ENCODE measurements around the gene SHF.

The SHF gene

DNA sequence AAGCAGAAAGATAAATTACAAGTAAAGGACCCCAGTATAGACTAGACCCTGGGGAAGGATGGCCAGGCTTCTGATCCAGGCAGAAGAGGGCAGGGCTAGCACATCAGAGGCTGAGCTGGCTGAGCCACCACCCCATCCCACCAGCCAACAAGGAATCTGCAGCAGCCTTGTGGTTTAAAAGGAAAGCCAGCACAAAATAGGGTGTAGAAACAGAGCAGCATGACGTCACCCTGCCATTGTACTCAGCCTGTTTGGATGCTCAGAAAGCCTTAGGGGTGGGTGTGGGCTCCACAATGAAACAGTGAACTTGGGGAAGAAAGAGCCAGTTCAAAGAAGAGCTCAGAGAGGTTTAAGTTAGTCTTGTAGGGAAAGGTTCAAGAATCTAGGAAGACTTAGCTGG is 29.8 kb downstream of the SHF start (continued):
- TF ChIP-seq, protein P1, sequence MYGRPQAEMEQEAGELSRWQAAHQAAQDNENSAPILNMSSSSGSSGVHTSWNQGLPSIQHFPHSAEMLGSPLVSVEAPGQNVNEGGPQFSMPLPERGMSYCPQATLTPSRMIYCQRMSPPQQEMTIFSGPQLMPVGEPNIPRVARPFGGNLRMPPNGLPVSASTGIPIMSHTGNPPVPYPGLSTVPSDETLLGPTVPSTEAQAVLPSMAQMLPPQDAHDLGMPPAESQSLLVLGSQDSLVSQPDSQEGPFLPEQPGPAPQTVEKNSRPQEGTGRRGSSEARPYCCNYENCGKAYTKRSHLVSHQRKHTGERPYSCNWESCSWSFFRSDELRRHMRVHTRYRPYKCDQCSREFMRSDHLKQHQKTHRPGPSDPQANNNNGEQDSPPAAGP (tag by site-specific recombination; IDR thresholded peaks at IDR 0.05) = no peak; the same call in 1 of the 2 replicates

DNA sequence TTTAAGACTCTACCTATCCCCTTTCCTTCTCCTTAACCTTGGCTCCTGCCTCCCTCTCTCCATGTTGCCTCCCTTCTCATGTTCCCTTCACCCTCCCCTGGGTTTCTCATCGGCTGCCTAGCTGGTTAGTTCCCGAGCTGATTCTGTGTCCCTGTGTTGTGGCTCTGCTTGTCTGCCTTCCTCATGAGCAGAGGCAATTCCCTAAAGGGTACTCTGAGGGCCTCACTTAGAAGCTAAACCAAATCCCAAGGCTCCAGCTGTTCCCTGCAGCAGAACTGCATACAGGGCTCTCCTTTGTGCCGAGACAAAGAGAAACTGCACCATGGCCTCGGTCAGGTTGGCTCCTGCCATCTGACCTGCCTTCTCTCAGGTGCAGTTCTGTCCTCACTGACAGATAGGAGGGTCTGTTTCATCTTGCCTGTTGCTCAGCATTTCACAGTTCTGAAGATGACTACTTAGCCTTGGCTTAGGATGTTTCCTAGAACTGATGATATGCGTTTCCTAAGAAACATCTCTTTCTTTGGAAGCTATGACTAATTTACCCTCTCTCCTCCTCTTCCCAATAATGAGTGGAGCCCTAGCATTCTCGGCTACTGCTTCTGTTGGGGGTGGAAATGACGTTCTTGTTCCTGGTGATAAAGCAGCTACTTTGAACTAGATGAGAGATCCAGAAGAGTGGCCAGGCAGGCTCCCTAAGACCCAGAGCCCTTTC is 30.9 kb downstream of the SHF start:
- H3K4me3 ChIP-seq (ENCODE audit: low read depth, low read length) = no peak overlapping the region
- no peak for TF ChIP-seq ZNF670 (tag by site-specific recombination; IDR thresholded peaks at IDR 0.05; ENCODE audit: low read depth)
- no peak for TF ChIP-seq MEIS1 (CRISPR knock-in tag; IDR thresholded peaks at IDR 0.05; ENCODE audit: borderline replicate concordance)
- no peak for TF ChIP-seq ZNF544 (tag by site-specific recombination; IDR thresholded peaks at IDR 0.05)
- no peak for TF ChIP-seq KLF1 (tag by site-specific recombination; IDR thresholded peaks at IDR 0.05)
- no peak for TF ChIP-seq ZNF514 (tag by site-specific recombination; IDR thresholded peaks at IDR 0.05)
- H3K36me3 ChIP-seq (ENCODE audit: control insufficient read depth in 2 of 2, insufficient read depth in 1 of 2, low read length in 2 of 2) = no peaks in the 10 kb centered on the region
- H3K27ac ChIP-seq (ENCODE audit: extremely low read depth, low read depth, low read length) = no peak overlapping the region
- ChIA-PET CTCF (interaction anchor here (0.6 kb wide), 1 partner anchor 233 kb away, joined by 3 read pairs; no protein-coding TSS in a partner anchor), POLR2A (interaction anchor here (0.8 kb wide), 1 partner anchor 31 kb away, joined by 3 read pairs; the partner anchor contains the start of gene SHF)
- H3K9me3 ChIP-seq (ENCODE audit: control insufficient read depth, insufficient read depth, low read depth, low read length) = no peaks in the 10 kb centered on the region
- no peaks in the 10 kb centered on the region for H3K4me1 ChIP-seq (ENCODE audit: control insufficient read depth, insufficient read depth, low read length)

DNA sequence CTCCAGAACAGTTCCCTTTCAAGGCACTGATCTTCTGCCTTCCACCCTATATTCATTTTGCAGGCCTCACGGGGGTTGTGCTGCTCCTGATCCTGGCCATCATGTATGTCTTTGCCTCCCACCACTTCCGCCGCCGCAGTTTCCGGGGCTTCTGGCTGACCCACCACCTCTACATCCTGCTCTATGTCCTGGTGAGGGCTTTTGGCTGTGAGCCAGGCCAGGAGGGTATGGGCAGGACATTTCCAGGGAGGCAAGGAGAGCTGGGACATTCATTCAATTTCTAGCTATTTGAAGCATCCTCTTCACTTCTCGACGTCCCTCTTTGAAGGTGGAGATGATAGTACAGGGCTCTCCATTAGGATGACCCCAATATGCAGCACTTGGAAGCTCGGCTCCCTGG is 32.0 kb downstream of the SHF start:
- CTCF ChIA-PET = interaction anchor here (0.6 to 0.8 kb wide), 2 partner anchors 29 to 37 kb away, joined by 3 to 4 read pairs; no protein-coding TSS in a partner anchor
- Histone ChIP-seq H3K4me1 (ENCODE audit: control insufficient read depth, insufficient read depth, low read length) (no peaks in the 10 kb centered on the region), H3K9me3 (ENCODE audit: control insufficient read depth, insufficient read depth, low read depth, low read length) (no peaks in the 10 kb centered on the region), H3K27ac (ENCODE audit: extremely low read depth, low read depth, low read length) (no peak overlapping the region), H3K4me3 (ENCODE audit: low read depth, low read length) (no peak overlapping the region), H3K36me3 (ENCODE audit: control insufficient read depth in 2 of 2, insufficient read depth in 1 of 2, low read length in 2 of 2) (no peaks in the 10 kb centered on the region)
- POLR2A ChIA-PET = no interaction called here
- TF ChIP-seq EGR2 (tag by site-specific recombination; IDR thresholded peaks at IDR 0.05; ENCODE audit: low read depth) (no peak), ZNF560 (tag by site-specific recombination; IDR thresholded peaks at IDR 0.05; ENCODE audit: borderline replicate concordance) (no peak), ZEB2 (tag by site-specific recombination; IDR thresholded peaks at IDR 0.05) (no peak), ZNF792 (tag by site-specific recombination; IDR thresholded peaks at IDR 0.05) (no peak), ZNF155 (tag by site-specific recombination; IDR thresholded peaks at IDR 0.05) (no peak), ZNF221 (tag by site-specific recombination; IDR thresholded peaks at IDR 0.05; ENCODE audit: borderline replicate concordance) (no peak), ZNF37A (tag by site-specific recombination; IDR thresholded peaks at IDR 0.05) (no peak), ZNF404 (tag by site-specific recombination; IDR thresholded peaks at IDR 0.05) (no peak)
- TF ChIP-seq, protein P2, sequence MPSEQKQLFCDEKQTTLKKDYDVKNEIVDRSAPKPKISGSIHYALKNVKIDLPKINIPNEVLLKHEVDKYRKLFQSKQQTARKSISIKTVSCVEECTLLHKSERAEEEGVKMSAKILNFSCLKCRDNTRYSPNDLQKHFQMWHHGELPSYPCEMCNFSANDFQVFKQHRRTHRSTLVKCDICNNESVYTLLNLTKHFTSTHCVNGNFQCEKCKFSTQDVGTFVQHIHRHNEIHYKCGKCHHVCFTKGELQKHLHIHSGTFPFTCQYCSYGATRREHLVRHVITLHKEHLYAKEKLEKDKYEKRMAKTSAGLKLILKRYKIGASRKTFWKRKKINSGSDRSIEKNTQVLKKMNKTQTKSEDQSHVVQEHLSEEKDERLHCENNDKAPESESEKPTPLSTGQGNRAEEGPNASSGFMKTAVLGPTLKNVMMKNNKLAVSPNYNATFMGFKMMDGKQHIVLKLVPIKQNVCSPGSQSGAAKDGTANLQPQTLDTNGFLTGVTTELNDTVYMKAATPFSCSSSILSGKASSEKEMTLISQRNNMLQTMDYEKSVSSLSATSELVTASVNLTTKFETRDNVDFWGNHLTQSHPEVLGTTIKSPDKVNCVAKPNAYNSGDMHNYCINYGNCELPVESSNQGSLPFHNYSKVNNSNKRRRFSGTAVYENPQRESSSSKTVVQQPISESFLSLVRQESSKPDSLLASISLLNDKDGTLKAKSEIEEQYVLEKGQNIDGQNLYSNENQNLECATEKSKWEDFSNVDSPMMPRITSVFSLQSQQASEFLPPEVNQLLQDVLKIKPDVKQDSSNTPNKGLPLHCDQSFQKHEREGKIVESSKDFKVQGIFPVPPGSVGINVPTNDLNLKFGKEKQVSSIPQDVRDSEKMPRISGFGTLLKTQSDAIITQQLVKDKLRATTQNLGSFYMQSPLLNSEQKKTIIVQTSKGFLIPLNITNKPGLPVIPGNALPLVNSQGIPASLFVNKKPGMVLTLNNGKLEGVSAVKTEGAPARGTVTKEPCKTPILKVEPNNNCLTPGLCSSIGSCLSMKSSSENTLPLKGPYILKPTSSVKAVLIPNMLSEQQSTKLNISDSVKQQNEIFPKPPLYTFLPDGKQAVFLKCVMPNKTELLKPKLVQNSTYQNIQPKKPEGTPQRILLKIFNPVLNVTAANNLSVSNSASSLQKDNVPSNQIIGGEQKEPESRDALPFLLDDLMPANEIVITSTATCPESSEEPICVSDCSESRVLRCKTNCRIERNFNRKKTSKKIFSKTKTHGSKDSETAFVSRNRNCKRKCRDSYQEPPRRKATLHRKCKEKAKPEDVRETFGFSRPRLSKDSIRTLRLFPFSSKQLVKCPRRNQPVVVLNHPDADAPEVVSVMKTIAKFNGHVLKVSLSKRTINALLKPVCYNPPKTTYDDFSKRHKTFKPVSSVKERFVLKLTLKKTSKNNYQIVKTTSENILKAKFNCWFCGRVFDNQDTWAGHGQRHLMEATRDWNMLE (tag by site-specific recombination; conservative IDR thresholded peaks at IDR 0.05; ENCODE audit: low read depth) = no peak
- TF ChIP-seq, protein P3, sequence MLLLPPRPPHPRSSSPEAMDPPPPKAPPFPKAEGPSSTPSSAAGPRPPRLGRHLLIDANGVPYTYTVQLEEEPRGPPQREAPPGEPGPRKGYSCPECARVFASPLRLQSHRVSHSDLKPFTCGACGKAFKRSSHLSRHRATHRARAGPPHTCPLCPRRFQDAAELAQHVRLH (tag by site-specific recombination; IDR thresholded peaks at IDR 0.05) = no peak
- TF ChIP-seq, protein P4, sequence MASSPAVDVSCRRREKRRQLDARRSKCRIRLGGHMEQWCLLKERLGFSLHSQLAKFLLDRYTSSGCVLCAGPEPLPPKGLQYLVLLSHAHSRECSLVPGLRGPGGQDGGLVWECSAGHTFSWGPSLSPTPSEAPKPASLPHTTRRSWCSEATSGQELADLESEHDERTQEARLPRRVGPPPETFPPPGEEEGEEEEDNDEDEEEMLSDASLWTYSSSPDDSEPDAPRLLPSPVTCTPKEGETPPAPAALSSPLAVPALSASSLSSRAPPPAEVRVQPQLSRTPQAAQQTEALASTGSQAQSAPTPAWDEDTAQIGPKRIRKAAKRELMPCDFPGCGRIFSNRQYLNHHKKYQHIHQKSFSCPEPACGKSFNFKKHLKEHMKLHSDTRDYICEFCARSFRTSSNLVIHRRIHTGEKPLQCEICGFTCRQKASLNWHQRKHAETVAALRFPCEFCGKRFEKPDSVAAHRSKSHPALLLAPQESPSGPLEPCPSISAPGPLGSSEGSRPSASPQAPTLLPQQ (tag by site-specific recombination; IDR thresholded peaks at IDR 0.05) = no peak
- TF ChIP-seq, protein P5, sequence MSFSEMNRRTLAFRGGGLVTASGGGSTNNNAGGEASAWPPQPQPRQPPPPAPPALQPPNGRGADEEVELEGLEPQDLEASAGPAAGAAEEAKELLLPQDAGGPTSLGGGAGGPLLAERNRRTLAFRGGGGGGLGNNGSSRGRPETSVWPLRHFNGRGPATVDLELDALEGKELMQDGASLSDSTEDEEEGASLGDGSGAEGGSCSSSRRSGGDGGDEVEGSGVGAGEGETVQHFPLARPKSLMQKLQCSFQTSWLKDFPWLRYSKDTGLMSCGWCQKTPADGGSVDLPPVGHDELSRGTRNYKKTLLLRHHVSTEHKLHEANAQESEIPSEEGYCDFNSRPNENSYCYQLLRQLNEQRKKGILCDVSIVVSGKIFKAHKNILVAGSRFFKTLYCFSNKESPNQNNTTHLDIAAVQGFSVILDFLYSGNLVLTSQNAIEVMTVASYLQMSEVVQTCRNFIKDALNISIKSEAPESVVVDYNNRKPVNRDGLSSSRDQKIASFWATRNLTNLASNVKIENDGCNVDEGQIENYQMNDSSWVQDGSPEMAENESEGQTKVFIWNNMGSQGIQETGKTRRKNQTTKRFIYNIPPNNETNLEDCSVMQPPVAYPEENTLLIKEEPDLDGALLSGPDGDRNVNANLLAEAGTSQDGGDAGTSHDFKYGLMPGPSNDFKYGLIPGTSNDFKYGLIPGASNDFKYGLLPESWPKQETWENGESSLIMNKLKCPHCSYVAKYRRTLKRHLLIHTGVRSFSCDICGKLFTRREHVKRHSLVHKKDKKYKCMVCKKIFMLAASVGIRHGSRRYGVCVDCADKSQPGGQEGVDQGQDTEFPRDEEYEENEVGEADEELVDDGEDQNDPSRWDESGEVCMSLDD (tag by site-specific recombination; IDR thresholded peaks at IDR 0.05) = no peak
